HepG2 (cell line): ENCODE data around the gene FGF4.

Source experiments
- ARNTL ChIP-seq: sonication (generic); formaldehyde crosslinking; IDR thresholded peaks from 2 replicates; pipeline ENCODE4 v1.4.0; 2020; ENCODE audit warnings: mild to moderate bottlenecking, missing genetic modification reagents
- CTCF ChIP-seq: sonication (generic); formaldehyde crosslinking; IDR thresholded peaks from 2 replicates; pipeline ENCODE4 v1.5.0; 2020; ENCODE audit warnings: mild to moderate bottlenecking, missing genetic modification reagents, moderate library complexity
- DMAP1 ChIP-seq: IDR thresholded peaks from 2 replicates; pipeline ENCODE4 v1.6.1; 2016
- FOXM1 ChIP-seq: sonication (generic); formaldehyde crosslinking; IDR thresholded peaks from 2 replicates; pipeline ENCODE4 v1.5.0; 2020; ENCODE audit warnings: missing genetic modification reagents
- GABPA ChIP-seq, 2 experiments: IDR thresholded peaks; 2 replicates each; pipeline ENCODE4 v1.6.1; 2011 to 2016; ENCODE audit warnings: low read depth in 2 of 2, low read length in 1 of 2, missing biosample characterization in 1 of 2, missing genetic modification characterization in 1 of 2
- IKZF1 ChIP-seq: fragments of 450-650 bp; IDR thresholded peaks from 2 replicates; pipeline ENCODE4 v1.7.1; 2016
- IKZF5 ChIP-seq: IDR thresholded peaks from 2 replicates; pipeline ENCODE4 v1.6.1; 2018; ENCODE audit warnings: missing genetic modification reagents, mild to moderate bottlenecking, missing compliant biosample characterization
- KAT7 ChIP-seq: IDR thresholded peaks from 2 replicates; pipeline ENCODE4 v1.6.1; 2018; ENCODE audit warnings: borderline replicate concordance, missing compliant biosample characterization
- KDM2A ChIP-seq: sonication (generic); formaldehyde crosslinking; IDR thresholded peaks from 2 replicates; pipeline ENCODE4 v1.4.0; 2020; ENCODE audit warnings: low read depth, missing genetic modification reagents, borderline replicate concordance
- MAX ChIP-seq: IDR thresholded peaks from 2 replicates; pipeline ENCODE4 v1.6.1; 2012; ENCODE audit warnings: inconsistent platforms
- ZBTB33 ChIP-seq: sonication (generic); formaldehyde crosslinking; IDR thresholded peaks from 2 replicates; pipeline ENCODE4 v1.4.0; 2020; ENCODE audit warnings: missing genetic modification reagents
- ZC3H4 ChIP-seq: sonication (generic); formaldehyde crosslinking; IDR thresholded peaks from 2 replicates; pipeline ENCODE4 v1.4.0; 2020; ENCODE audit warnings: missing genetic modification reagents, borderline replicate concordance
- ZNF326 ChIP-seq: sonication (generic); formaldehyde crosslinking; IDR thresholded peaks from 2 replicates; pipeline ENCODE4 v1.4.0; 2020; ENCODE audit warnings: missing genetic modification reagents, borderline replicate concordance
- ZNF839 ChIP-seq: sonication (generic); formaldehyde crosslinking; IDR thresholded peaks from 2 replicates; pipeline ENCODE4 v1.4.0; 2020; ENCODE audit warnings: missing genetic modification reagents, mild to moderate bottlenecking, borderline replicate concordance

GRCh38 chr11:69726481-69726880 lies 48.7 kb downstream of the FGF4 start:
- no peak for TF ChIP-seq ZNF839
- TF ChIP-seq CTCF (CRISPR knock-in tag), result no peak
- no peak for TF ChIP-seq ARNTL (CRISPR knock-in tag)
- TF ChIP-seq GABPA (IDR thresholded peaks at IDR 0.05; ENCODE audit: low read depth, low read length), result no peak
- no peak for TF ChIP-seq GABPA (CRISPR knock-in tag; IDR thresholded peaks at IDR 0.05; ENCODE audit: low read depth)
- TF ChIP-seq ZBTB33 (CRISPR knock-in tag), result no peak
- no peak for TF ChIP-seq KDM2A (CRISPR knock-in tag)
- TF ChIP-seq FOXM1 (CRISPR knock-in tag), result no peak
- no peak for TF ChIP-seq DMAP1 (CRISPR knock-in tag)
- no peak for TF ChIP-seq ZNF326 (CRISPR knock-in tag)
- TF ChIP-seq IKZF5 (CRISPR knock-in tag), result no peak
- TF ChIP-seq MAX, result no peak
- TF ChIP-seq KAT7 (CRISPR knock-in tag), result no peak
- TF ChIP-seq ZC3H4 (CRISPR knock-in tag), result no peak
- no peak for TF ChIP-seq IKZF1
